ENCODE results near the gene ATG2A. TPM values are rescaled to one million over a fixed set of nuclear protein-coding genes. Genes with fewer than 3 reads are reported as not detected.

ATG2A gene
- total RNA-seq, 1 donor from 2014 or later = 16.3 TPM

GRCh38 chr11:64909653-64910343 is 7.2 kb downstream of the ATG2A start:
- Mint-ChIP-seq H3K27me3 (ENCODE audit: low read depth) (no peaks in the 10 kb centered on the region), H3K9me3 (ENCODE audit: low read depth) (no peaks in the 10 kb centered on the region), H3K4me1 (ENCODE audit: low read depth) (no peaks in the 10 kb centered on the region), H3K4me3 (ENCODE audit: unreplicated experiment) (no peak overlapping the region), H3K36me3 (ENCODE audit: low read depth) (peaks cover 27% of the 10 kb centered on the region), H3K27ac (ENCODE audit: unreplicated experiment) (no peak overlapping the region)
- DNase-seq (ENCODE audit: low spot score) = no peak
- TF ChIP-seq CTCF (IDR thresholded peaks at IDR 0.05) = no peak

- no peak for DNase-seq (ENCODE audit: low spot score)
- H3K27me3 Mint-ChIP-seq (ENCODE audit: low read depth) = no peaks in the 10 kb centered on the region
- H3K36me3 Mint-ChIP-seq (ENCODE audit: low read depth) = peaks cover 28% of the 10 kb centered on the region
- H3K27ac Mint-ChIP-seq (ENCODE audit: unreplicated experiment) = no peak overlapping the region
- no peaks in the 10 kb centered on the region for H3K4me1 Mint-ChIP-seq (ENCODE audit: low read depth)
- TF ChIP-seq CTCF (IDR thresholded peaks at IDR 0.05) = no peak
- H3K9me3 Mint-ChIP-seq (ENCODE audit: low read depth) = no peaks in the 10 kb centered on the region
- H3K4me3 Mint-ChIP-seq (ENCODE audit: unreplicated experiment) = no peak overlapping the region
Measured at GRCh38 chr11:64908766-64909165, 8.2 kb downstream of the ATG2A start.

DNA sequence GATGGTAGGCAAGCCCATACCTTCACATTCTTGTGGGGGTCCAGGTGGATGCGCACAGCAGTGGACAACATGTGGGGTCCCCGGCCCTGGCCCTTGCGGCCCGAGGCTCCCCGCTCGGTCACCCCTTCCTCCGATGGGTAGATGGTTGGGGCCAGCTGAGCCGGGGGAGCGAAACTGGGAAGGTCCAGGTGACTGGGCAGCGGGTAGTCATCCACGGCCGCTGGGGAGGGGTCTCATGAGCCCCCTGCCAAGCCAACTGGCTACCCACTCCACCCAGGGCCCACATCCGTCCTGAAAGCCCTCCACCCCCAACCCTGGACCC is 10.7 kb downstream of the ATG2A start:
- no peaks in the 10 kb centered on the region for H3K4me1 Mint-ChIP-seq (ENCODE audit: low read depth)
- no peak overlapping the region for H3K27ac Mint-ChIP-seq (ENCODE audit: unreplicated experiment)
- DNase-seq (ENCODE audit: low spot score) = no peak
- no peaks in the 10 kb centered on the region for H3K27me3 Mint-ChIP-seq (ENCODE audit: low read depth)
- peaks cover 26% of the 10 kb centered on the region for H3K36me3 Mint-ChIP-seq (ENCODE audit: low read depth)
- no peak overlapping the region for H3K4me3 Mint-ChIP-seq (ENCODE audit: unreplicated experiment)
- TF ChIP-seq CTCF (IDR thresholded peaks at IDR 0.05) = no peak
- no peaks in the 10 kb centered on the region for H3K9me3 Mint-ChIP-seq (ENCODE audit: low read depth)

DNA sequence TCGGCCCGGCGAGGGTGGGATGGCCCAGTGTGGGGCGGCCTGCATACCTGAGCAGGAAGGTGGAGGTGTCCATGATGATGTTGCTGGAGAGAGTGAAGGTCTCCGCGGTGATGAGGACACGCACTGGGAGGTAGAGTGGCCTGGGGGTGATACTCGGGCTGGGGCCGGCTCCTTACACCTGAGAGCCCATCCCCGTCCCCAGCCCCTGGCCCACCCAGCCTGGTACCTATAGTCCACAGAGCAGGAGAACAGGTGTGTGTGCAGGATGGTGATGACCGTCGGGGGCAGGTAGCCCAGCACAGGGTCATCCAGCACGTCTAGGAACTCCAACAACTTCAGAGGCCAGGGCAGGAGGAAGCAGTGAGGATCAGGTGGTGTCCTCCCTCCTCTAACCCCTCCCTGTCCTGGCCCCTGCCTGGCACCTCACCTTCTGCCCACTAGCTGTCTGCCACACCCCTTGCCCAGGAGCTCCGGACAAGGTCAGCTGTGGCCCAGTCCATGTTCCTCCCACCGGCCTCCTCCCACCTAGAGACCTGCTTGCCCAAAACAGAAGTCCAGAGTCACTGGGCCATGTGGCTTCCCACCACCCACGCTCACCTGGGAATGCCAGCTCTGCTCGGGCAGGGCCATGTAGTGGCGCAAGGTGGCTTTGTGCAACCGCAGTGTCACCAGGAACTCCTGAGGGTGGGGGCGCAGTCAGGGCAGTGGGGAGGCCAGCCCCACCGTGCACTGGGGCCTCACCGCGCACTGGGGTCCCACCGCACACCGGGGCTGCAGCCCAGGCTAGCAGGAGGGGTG is 11.3 kb downstream of the ATG2A start:
- no peaks in the 10 kb centered on the region for H3K9me3 Mint-ChIP-seq (ENCODE audit: low read depth)
- H3K36me3 Mint-ChIP-seq (ENCODE audit: low read depth) = peaks cover 24% of the 10 kb centered on the region
- H3K4me1 Mint-ChIP-seq (ENCODE audit: low read depth) = no peaks in the 10 kb centered on the region
- no peak for DNase-seq (ENCODE audit: low spot score)
- no peaks in the 10 kb centered on the region for H3K27me3 Mint-ChIP-seq (ENCODE audit: low read depth)
- H3K27ac Mint-ChIP-seq (ENCODE audit: unreplicated experiment) = no peak overlapping the region
- no peak for TF ChIP-seq CTCF (IDR thresholded peaks at IDR 0.05)
- no peak overlapping the region for H3K4me3 Mint-ChIP-seq (ENCODE audit: unreplicated experiment)

DNA sequence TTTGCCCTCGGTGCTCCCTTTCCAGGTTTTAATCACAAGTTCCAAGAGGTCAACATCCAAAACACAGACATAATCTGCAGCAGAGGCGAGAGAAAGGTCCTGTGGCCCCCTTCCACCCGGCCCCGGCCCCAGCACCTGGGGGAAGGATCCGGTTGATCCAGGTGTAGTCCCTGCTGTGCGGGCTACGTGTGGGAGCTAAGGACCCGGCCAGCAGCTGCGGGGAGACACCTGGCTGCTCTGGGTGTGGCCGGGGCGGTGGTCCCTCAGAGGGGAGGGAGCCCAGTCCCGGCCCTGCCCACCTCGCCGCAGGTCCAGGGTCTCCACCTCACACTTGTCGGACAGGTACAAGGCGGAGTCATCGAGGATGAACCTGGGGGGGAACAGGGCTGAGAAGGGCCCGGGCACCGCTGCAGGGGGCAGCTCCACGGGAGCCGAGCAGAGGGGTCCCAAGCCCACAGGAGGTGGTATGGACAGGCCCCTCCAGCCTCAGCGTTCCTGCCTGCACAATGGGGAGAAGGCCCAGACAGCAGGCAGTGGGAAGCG is 13.6 kb downstream of the ATG2A start:
- no peak for TF ChIP-seq CTCF (IDR thresholded peaks at IDR 0.05)

More for the DNA sequence above, 13.6 kb downstream of the ATG2A start:
- Mint-ChIP-seq H3K9me3 (ENCODE audit: low read depth) (no peaks in the 10 kb centered on the region), H3K27ac (ENCODE audit: unreplicated experiment) (no peak overlapping the region), H3K36me3 (ENCODE audit: low read depth) (peaks cover 30% of the 10 kb centered on the region), H3K27me3 (ENCODE audit: low read depth) (no peaks in the 10 kb centered on the region), H3K4me3 (ENCODE audit: unreplicated experiment) (no peak overlapping the region), H3K4me1 (ENCODE audit: low read depth) (no peaks in the 10 kb centered on the region)
- DNase-seq (ENCODE audit: low spot score) = no peak

All from chondrocyte (in vitro differentiated cells).